ENCODE measurements around the gene GLT8D1.
A peak's percentile ranks its signal among the peaks of the same experiment; 100 is the strongest.

GLT8D1 gene

GRCh38 chr3:52710512-52710911, 4.9 kb upstream of the GLT8D1 start:
- no peak for DNase-seq

- DNase-seq = no peak
Measured at GRCh38 chr3:52707585-52707984, 2.0 kb upstream of the GLT8D1 start.

DNA sequence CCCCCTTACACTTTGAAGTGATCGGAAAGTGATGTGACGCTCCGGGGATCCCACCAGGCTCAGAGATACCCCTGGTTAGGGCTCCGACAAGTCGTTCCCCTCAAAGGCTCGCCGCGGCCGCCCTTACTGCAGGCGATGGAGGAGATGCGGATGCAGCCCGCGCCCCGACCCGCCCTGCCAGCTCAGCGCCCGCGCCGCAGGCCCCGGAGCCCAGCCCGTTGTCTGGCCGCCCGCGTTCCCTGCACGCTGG, 228 bp downstream of the GLT8D1 start:
- DNase-seq = no peak

GRCh38 chr3:52704611-52705437, 767 bp downstream of the GLT8D1 start:
- DNase-seq = no peak

DNA sequence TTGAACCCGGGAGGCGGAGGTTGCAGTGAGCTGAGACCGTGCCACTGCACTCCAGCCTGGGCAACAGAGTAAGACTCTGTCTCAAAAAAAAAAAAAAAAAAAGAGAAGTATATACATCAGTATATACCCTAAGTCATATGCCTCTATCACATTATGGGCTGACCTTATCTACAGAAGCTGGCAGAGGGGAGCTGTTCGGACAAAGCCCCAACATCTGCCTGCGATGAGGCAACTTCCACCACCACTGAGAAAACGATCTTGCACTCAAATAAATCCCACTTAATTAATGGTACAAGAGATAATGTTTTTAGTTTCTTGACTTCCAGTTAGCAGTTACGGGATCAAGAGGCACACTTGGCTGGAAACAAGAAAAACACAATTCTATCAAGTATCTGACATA, 2.2 kb downstream of the GLT8D1 start:
- DNase-seq = no peak

GRCh38 chr3:52697632-52697965, 8.0 kb downstream of the GLT8D1 start:
- DNase-seq = no peak

DNA sequence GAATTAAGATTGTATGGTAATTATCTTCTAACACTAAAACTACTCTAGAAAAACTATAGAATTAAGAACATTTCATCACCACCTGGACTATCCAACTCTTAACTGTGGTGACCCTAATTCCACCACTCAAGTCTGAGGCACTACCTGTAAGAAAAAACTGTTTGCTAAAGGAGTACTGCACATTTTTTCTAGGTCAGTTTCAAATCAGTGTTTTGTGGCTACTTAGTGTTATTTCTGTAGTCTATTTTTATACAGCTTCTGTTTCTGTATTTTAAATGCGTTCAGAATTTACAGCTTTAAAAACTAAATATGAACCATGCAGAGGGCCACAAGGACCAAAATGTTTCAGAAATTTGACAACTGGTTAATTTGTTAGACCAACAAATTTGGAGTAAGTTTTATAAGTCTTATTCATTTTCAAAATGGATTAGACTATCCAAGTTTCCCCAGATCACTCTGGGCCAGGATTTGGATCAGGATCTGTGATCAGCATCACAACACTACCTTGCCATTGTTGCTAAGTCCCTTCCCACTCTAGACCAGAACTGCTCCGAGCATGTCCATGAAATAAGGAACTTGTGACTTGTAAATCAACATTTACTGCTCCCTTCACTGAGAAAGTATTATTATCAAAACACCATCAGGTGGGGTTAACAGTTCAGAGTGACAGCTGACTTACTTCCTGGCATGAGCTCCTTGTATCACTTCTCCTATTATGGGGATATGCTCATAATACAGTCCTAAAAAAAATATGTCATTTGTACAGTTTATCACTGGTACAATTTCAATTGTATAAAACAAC, 8.6 kb downstream of the GLT8D1 start:
- DNase-seq = no peak

GRCh38 chr3:52695798-52696671, 9.6 kb downstream of the GLT8D1 start:
- DNase-seq = no peak

DNA sequence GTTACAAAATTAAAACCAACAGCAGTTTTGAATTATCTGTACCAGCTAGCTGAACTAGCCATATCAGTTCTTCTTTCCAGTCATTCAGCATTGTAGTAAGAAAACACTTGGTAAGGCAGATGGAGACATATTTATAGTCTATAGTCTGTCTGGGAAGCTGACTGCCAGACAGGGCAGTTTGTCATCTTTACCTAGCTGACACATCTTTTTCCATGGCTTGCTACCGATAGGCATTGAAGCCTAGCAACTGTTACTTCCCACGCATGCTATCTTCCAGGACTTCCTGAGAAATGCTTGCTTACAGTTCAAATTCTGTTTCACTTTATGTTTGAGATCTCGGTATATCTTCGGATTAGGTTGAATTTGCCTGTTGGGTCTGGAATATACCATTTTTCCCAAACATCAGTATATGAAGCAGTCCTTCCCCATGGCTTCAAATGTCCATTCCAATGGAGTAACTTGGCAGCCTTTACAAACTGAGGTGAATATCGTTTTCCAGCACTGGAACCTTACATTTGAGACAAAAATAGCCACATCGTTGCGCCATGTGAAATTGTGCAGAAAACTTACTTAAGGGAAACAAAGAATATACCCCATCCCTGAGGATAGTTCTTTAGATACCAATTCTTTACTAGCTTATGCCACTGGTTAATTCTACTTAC, 10.9 kb downstream of the GLT8D1 start:
- DNase-seq = no peak

DNA sequence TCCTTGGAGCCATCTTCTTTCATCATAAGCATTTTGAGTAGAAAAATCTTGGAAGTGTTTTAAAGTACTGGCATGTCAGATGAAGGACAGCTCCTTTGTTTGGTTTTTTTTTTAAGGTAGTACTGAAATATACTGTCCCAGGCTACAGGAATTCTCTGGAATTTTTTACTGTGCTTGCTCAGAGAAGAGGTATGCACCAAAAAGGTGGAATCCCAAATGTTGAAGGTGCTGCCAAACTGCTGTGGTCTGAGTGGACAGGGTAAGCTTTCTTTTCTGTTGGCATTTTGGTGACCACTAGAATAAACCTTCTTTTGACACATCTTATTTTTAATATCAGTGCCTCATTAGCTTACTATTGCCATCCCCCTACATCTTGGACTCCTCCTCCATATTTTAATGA, 12.5 kb downstream of the GLT8D1 start:
- no peak for DNase-seq

GRCh38 chr3:52690560-52690959, 15.0 kb downstream of the GLT8D1 start:
- DNase-seq = no peak

DNA sequence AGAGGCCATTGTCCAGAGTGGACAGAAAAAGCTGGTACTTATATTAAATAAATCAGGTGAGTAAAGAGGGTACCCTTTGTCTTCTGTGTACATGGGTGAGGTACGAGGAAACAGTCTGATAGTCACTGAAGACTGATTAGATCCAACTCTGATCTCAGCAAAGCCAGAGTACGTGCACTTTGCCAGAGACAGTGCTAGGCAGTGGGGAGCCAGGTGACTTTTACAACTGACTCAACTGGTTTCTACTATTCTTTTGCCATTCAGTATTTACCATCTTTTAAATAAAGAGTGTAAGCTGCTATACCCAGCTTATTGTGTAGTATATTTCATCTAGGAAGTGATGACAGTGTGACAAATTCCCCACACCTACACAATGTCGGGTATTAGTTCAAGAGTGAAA, 16.4 kb downstream of the GLT8D1 start:
- DNase-seq = no peak

DNA sequence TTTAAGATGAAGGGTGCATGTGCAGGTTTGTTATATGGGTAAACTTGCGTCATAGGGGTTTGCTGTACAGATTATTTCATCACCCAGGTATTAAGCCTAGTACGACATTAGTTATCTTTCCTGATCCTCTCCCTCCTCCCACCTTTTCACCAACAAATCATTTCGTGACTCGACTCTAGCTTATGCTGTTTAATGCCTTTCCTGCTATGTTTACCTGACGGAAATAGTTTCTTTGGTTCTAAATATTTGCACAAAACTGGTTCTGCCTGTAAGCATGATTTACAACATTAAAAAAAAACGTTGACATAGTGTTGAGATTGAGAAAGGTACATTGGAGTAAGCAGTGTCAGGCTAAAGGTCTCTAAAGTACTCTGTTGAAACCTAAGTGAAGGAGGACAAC, 17.3 kb downstream of the GLT8D1 start:
- no peak for DNase-seq

DNA sequence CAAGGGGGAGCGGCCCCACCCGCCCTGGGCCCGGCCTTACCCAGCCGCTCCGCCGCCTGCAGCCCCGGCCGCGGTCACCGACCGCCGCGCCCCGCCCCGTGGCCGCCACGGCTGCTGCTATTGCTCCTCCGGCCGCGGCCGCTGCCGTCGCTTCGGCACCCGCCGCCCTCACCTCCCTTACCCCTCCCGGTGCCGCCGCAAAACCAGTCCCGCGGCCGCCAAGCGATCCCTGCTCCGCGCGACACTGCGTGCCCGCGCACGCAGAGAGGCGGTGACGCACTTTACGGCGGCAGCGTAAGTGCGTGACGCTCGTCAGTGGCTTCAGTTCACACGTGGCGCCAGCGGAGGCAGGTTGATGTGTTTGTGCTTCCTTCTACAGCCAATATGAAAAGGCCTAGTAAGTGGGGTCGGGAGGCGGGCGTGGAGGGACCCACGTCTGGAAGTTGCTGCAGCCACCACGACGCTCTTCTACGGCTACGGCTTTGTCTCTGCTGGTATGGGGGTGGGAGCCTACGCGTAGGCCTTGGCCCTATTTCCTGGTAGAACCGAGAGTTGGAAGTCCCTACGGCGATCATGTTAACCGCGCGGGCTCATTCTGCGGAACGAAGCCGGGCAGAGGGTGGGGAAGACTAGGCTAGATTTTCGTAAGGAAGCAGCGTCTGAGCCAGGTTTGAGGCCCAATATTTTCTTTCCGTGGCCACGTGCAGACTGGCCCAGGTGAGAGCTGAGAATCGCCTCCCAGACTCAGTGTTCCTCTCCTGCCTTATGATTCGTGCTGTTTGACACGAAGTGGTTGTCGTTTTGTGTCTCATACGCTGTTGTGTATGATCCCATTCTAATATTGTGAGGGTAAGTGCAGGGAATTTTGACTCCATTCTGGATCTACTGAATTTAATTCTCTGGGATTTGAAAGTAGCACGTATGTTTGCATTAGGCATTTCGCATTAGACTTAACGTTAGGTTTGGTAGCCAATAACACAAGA, 19.6 kb downstream of the GLT8D1 start, which contains the start of the genes GNL3 and PBRM1:
Gene GNL3, plus strand, starts transcription at position 324 of the 983 bp plus-strand sequence. Its CDS starts 61 bp downstream, at position 385.
Gene PBRM1, minus strand, starts transcription at position 205 of the 983 bp plus-strand sequence.
- peak; percentile 94 for DNase-seq

- DNase-seq = peak; percentile 85 to 88
Measured at GRCh38 chr3:52685285-52685708, 20.3 kb downstream of the GLT8D1 start.

DNA sequence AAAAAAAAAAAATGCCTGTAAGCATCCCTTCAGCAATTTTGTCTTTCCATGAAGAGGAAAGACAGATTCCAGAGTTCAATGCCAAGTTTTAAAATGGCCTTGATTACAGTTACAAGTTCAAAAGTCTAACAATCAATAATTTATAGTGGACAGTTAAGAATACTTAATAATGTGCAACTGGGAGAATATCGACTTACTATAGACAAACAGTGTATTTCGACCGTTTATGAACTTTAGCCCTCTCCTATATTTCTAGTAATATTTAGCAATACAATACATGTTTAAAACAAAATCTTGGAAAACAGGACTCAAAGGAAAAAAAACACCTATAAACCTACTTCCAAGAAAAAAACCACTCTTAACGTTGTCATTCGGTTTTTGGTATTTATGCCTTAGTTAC, 21.4 kb downstream of the GLT8D1 start:
- DNase-seq = no peak

GRCh38 chr3:52683611-52684010, 22.0 kb downstream of the GLT8D1 start:
- DNase-seq = no peak

DNA sequence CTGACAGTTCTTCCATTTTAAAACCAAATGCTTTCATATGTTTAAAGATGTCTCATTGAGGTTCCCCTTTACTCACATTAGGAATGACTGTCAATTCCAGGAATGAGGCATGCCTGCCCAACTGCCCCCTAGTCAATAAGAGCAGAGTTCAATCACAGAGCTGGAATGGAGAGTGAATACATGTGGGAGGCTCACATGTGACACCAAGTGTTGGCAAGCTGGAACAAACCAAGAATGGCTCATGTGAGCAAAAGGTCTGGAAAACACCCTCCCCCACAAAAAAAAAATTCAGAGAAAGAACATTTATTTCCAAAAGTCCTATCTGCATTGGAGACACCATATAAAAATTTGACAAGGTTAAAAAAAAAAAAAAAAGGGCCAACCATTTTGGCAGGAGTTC, 23.6 kb downstream of the GLT8D1 start:
- DNase-seq = no peak

DNA sequence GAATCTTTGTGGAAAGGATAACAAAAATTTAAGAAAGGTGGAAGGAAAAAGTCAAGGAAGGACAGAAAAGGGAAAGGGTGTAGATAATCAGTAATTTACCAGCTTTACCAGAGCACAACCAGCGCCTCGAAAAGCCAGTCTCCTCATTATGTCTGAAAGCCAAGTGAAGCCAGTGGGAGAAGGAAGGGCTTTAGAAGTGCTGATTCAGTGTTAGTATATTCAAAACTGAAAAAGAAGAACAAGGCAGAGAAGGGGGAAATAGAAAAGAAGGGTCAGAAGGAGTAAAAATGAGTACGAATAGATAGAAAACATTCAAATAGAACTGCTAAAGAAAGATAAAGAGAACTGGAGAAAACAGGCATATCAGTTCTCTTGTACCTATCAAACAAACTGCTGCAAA, 24.0 kb downstream of the GLT8D1 start:
- DNase-seq = no peak

- DNase-seq = no peak
Measured at GRCh38 chr3:52679811-52680210, 25.8 kb downstream of the GLT8D1 start.

DNA sequence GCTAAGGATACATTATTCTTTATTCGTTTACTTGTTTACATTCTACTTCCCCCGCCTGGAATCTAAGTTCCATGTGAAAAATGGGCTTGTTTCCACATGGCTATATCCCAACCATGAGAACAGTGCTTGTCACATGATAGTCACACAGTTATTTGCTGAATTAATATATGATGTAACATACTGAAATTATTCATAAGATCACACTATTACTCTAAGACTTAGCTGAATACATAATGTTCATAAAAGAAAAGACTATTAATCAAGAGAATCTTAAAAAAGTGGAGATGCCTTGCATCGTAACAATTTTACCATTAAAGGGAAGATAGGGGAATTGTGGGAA, 26.4 kb downstream of the GLT8D1 start:
- DNase-seq = no peak
